DND-41 (cell line): ENCODE data around the gene CTIF.
A peak's percentile ranks its signal among the peaks of the same experiment; 100 is the strongest.

ENCODE experiments used
- ATAC-seq: fragments of 200-7000 bp; cut with Tn5 transposase; 3 replicates; pipeline ENCODE4 v1.9.1; 2021; ENCODE audit warnings: low read depth; ENCODE audit not compliant: insufficient read depth
- DNase-seq: peaks from one replicate; pipeline ENCODE4 v3.0.0-alpha.2; 2020
- H2AFZ ChIP-seq: 2 replicates; pipeline ENCODE4 v1.6.0; 2012; ENCODE audit warnings: low read depth, low read length
- H3K27ac ChIP-seq: 2 replicates; pipeline ENCODE4 v1.5.1; 2012; ENCODE audit warnings: low read length, inconsistent platforms
- H3K27me3 ChIP-seq: fragments of 200-600 bp; sonication (generic); 2 replicates; pipeline ENCODE4 v1.6.0; 2012; ENCODE audit warnings: low read length, mild to moderate bottlenecking, inconsistent platforms; ENCODE audit not compliant: insufficient read depth, poor library complexity
- H3K36me3 ChIP-seq: 2 replicates; pipeline ENCODE4 v1.5.1; 2012; ENCODE audit warnings: low read length, inconsistent platforms; ENCODE audit not compliant: insufficient read depth
- H3K4me1 ChIP-seq: 2 replicates; pipeline ENCODE4 v1.5.1; 2012; ENCODE audit warnings: mild to moderate bottlenecking, low read length; ENCODE audit not compliant: insufficient read depth
- H3K4me2 ChIP-seq: 2 replicates; pipeline ENCODE4 v1.6.0; 2012; ENCODE audit warnings: mild to moderate bottlenecking, moderate library complexity, low read length, inconsistent platforms; ENCODE audit not compliant: insufficient read depth
- H3K4me3 ChIP-seq, 2 experiments: fragments of 200-600 bp in 1 of 2; shearing (Covaris generic) in 1 of 2; 2 replicates each; pipeline ENCODE4 v1.5.1; 2012 to 2016; ENCODE audit warnings: inconsistent platforms in 2 of 2, low read length in 2 of 2, mild to moderate bottlenecking in 2 of 2, low read depth in 1 of 2, moderate library complexity in 1 of 2
- H3K79me2 ChIP-seq: 2 replicates; pipeline ENCODE4 v1.6.0; 2012; ENCODE audit warnings: low read length, inconsistent platforms; ENCODE audit not compliant: insufficient read depth
- H3K9ac ChIP-seq: 2 replicates; pipeline ENCODE4 v1.6.0; 2012; ENCODE audit warnings: low read depth, mild to moderate bottlenecking, inconsistent platforms, low read length, moderate library complexity
- H3K9me3 ChIP-seq: 2 replicates; pipeline ENCODE4 v1.5.1; 2012; ENCODE audit warnings: low read length, moderate library complexity, mild to moderate bottlenecking, inconsistent platforms; ENCODE audit not compliant: insufficient read depth, severe bottlenecking
- H4K20me1 ChIP-seq: 2 replicates; pipeline ENCODE4 v1.6.0; 2012; ENCODE audit warnings: low read length; ENCODE audit not compliant: insufficient read depth
- CTCF ChIP-seq: IDR thresholded peaks from 2 replicates; pipeline ENCODE4 v1.5.1; 2012; ENCODE audit warnings: borderline replicate concordance, low read length, moderate library complexity, mild to moderate bottlenecking; ENCODE audit not compliant: poor library complexity, severe bottlenecking; ENCODE audit errors: extremely low read depth
- EZH2 ChIP-seq: IDR thresholded peaks from 3 replicates; pipeline ENCODE4 v1.6.1; 2012; ENCODE audit warnings: borderline replicate concordance, low read depth, mild to moderate bottlenecking, moderate library complexity, low read length, inconsistent platforms; ENCODE audit not compliant: severe bottlenecking

The CTIF gene

GRCh38 chr18:48605408-48605845 is 66.6 kb downstream of the CTIF start:
- ATAC-seq (peak; percentile 50; the same call in 1 of the 3 replicates), DNase-seq (no peak)
- no peak overlapping the region for H3K4me3 ChIP-seq
- no peak overlapping the region for H3K27ac ChIP-seq
- H2AFZ ChIP-seq = no peak overlapping the region
- H3K27me3 ChIP-seq = no peaks in the 10 kb centered on the region
- H3K4me1 ChIP-seq = no peaks in the 10 kb centered on the region
- no peak overlapping the region for H3K4me2 ChIP-seq
- H3K9me3 ChIP-seq = no peaks in the 10 kb centered on the region
- no peak overlapping the region for H3K9ac ChIP-seq
- peaks cover 7% of the 10 kb centered on the region; the same call in 1 of the 2 replicates for H4K20me1 ChIP-seq
- TF ChIP-seq CTCF = peak; percentile 16
- no peak for TF ChIP-seq EZH2
- H3K36me3 ChIP-seq = no peaks in the 10 kb centered on the region
- no peaks in the 10 kb centered on the region for H3K79me2 ChIP-seq

GRCh38 chr18:48607056-48607984 is 68.5 kb downstream of the CTIF start:
- Histone ChIP-seq H3K4me2 (no peak overlapping the region), H3K9me3 (no peaks in the 10 kb centered on the region), H3K79me2 (no peaks in the 10 kb centered on the region), H3K27me3 (no peaks in the 10 kb centered on the region), H3K4me3 (no peak overlapping the region), H3K4me1 (no peaks in the 10 kb centered on the region), H3K9ac (no peak overlapping the region), H4K20me1 (peaks cover 10% of the 10 kb centered on the region; the same call in 1 of the 2 replicates), H3K36me3 (no peaks in the 10 kb centered on the region), H3K27ac (no peak overlapping the region), H2AFZ (no peak overlapping the region)
- no peak for DNase-seq
- TF ChIP-seq EZH2 (no peak), CTCF (no peak)
- no peak for ATAC-seq

DNA sequence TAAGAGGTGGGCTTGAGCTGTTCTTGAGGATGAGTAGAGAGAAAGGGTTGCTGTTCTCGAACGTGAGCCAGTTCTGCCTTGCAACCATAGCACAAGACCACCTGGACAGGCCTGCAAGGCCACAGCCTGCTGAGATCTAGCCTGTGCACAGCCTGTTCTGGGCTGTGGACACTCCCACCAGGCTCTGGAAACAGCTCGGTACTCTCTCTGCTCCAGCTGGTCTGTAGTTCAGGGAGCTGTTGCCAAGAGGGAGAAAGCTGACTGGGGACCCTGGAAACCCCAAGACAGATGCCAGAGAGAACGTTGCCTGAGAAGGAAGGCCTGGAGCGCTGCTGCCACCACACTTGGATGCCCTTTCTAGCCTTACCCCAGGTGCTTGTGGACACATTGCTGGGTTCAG is 69.8 kb downstream of the CTIF start:
- no peak overlapping the region for H3K4me2 ChIP-seq
- no peak overlapping the region for H3K4me3 ChIP-seq
- H3K9ac ChIP-seq = no peak overlapping the region
- H3K27me3 ChIP-seq = no peaks in the 10 kb centered on the region
- no peaks in the 10 kb centered on the region for H3K4me1 ChIP-seq
- TF ChIP-seq EZH2 = no peak
- no peak for TF ChIP-seq CTCF
- no peaks in the 10 kb centered on the region for H3K9me3 ChIP-seq
- ATAC-seq (no peak), DNase-seq (no peak)
- no peak overlapping the region for H2AFZ ChIP-seq
- peaks cover 10% of the 10 kb centered on the region; the same call in 1 of the 2 replicates for H4K20me1 ChIP-seq
- no peaks in the 10 kb centered on the region for H3K36me3 ChIP-seq
- H3K27ac ChIP-seq = no peak overlapping the region
- no peaks in the 10 kb centered on the region for H3K79me2 ChIP-seq
